Measurements from ENCODE around the gene FKBP5.

FKBP5 gene

DNA sequence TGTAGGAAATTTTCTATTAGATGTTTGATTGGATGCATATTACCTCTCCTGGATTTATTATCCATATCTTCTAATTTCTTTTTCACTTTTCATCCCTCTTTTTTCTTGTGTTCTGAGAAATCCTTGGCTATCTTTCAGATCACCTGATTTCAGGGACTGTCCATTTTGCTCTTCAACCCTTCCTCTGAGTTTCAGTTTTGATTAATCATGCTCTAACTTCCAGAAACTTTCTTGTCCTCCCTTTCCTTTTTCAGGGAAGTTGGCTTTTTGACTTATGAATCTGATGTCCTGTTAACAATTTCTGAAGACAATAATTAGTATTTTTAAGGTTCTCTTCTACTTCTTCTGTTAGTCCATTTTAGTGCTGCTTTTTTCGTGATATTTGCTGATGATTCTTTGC, 79.1 kb downstream of the FKBP5 start:
- TF ChIP-seq CTCF (IDR thresholded peaks at IDR 0.05; ENCODE audit: low read depth, low read length, missing control alignments), result no peak
- H3K4me3 ChIP-seq (ENCODE audit: low read depth, low read length), result no peak overlapping the region
- DNase-seq (ENCODE audit: low read depth), result no peak

DNA sequence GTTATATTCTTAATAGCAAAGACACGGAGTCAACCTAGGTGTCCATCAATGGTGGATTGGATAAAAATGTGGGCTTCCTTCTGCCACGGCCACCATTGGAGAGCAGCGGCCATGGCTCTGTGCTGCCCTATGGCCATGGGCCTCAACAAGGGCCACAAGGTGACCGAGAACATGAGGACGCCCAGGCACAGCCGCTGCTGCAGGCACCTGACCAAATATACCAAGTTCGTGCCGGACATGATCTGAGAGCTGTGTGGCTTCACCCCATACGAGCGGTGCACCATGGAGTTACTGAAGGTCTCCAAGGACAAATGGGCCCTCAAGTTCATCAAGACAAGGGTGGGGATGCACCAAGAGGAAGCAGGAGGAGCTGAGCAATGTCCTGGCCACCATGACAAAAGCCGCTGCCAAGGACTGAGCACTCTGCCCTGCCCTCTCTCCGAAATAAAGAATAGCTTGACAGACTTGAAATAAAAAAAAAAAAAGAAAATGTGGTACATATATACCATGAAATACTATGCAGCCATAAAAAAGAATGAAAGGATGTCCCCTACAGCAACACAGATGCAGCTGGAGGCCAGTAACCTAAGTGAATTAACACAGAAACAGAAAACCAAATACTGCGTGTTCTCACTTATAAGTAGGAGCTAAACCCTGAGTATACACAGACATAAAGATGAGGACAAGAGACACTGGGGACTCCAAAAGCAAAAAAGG, 81.0 kb downstream of the FKBP5 start:
- no peak for DNase-seq (ENCODE audit: low read depth)
- no peak for TF ChIP-seq CTCF (IDR thresholded peaks at IDR 0.05; ENCODE audit: low read depth, low read length, missing control alignments)
- in situ Hi-C loops (cut with HindIII; ENCODE audit: low sequenced_read_pairs), result no loop called here
- H3K4me3 ChIP-seq (ENCODE audit: low read depth, low read length), result no peak overlapping the region

More for the DNA sequence above, 79.1 kb downstream of the FKBP5 start:
- in situ Hi-C loops (cut with HindIII; ENCODE audit: low sequenced_read_pairs), result no loop called here

DNA sequence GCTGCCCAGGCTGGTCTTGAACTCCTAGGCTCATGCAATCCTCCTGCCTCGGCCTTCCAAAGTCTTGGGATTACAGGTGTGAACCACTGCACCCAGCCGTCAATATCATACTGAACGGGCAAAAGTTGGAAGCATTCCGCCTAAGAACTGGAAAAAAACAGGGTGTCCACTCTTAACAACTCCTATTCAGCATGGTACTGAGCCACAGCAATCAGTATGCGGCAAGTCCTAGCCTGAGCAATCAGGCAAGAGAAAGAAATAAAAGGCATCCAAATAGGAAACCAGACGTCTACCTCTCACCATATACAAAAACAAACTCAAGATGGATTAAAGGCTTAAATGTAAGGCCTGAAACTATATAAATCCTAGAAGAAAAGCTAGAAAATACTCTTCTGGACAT, 83.1 kb downstream of the FKBP5 start:
- no peak overlapping the region for H3K4me3 ChIP-seq (ENCODE audit: low read depth, low read length)
- no peak for DNase-seq (ENCODE audit: low read depth)
- in situ Hi-C loops (cut with HindIII; ENCODE audit: low sequenced_read_pairs), result no loop called here
- TF ChIP-seq CTCF (IDR thresholded peaks at IDR 0.05; ENCODE audit: low read depth, low read length, missing control alignments), result no peak

- in situ Hi-C loops (cut with HindIII; ENCODE audit: low sequenced_read_pairs), result no loop called here
- TF ChIP-seq CTCF (IDR thresholded peaks at IDR 0.05; ENCODE audit: low read depth, low read length, missing control alignments), result no peak
- no peak for DNase-seq (ENCODE audit: low read depth)
- no peak overlapping the region for H3K4me3 ChIP-seq (ENCODE audit: low read depth, low read length)
These were observed 85.2 kb downstream of the FKBP5 start for GRCh38 chr6:35603326-35604202.

DNA sequence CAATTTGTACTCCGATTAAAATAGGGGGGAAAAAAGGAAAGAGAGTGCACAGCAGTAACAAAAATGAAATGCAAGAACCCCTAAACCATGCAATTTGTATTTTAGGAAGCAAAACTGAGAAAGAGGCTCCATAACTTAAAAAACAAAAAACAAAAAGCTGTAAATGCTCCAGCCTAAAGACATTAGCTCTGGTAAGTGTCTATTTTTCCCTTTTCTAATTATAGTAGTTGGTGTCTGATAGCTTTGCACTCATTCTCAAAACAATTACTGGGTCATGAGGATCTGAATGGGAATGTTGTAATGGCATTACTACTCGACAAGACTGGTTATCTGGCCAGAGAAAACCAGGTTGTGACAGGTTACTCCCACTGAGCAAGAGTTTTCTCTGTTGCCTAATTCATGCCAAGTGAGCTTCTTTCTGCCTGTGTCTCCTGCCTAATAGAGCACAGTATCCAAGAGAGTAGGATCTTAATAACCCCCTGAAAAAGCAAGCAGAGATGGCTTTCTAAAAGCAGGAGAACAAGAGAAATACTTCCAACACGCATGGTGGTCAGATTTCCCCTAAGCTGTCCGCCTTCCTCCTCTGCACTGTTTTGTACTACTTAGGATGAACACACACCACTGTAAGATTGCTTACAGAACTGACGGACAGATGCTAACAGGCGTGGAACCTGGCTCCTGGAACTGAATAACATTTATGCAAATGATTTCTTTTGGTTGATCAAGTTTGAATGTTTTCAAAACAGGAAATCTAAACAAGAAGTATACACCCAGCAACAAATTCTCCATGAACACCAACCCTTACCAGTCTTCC, 86.4 kb downstream of the FKBP5 start:
- in situ Hi-C loops (cut with HindIII; ENCODE audit: low sequenced_read_pairs), result no loop called here
- H3K4me3 ChIP-seq (ENCODE audit: low read depth, low read length), result no peak overlapping the region
- no peak for DNase-seq (ENCODE audit: low read depth)
- TF ChIP-seq CTCF (IDR thresholded peaks at IDR 0.05; ENCODE audit: low read depth, low read length, missing control alignments), result no peak
